Suppressor macrophage (primary cell): ENCODE results near the gene ZNF532.

Source experiments
- DNase-seq, 4 experiments: peaks; one replicate each; pipeline ENCODE4 v3.0.0-alpha.2; 2020 to 2022

Gene ZNF532

DNA sequence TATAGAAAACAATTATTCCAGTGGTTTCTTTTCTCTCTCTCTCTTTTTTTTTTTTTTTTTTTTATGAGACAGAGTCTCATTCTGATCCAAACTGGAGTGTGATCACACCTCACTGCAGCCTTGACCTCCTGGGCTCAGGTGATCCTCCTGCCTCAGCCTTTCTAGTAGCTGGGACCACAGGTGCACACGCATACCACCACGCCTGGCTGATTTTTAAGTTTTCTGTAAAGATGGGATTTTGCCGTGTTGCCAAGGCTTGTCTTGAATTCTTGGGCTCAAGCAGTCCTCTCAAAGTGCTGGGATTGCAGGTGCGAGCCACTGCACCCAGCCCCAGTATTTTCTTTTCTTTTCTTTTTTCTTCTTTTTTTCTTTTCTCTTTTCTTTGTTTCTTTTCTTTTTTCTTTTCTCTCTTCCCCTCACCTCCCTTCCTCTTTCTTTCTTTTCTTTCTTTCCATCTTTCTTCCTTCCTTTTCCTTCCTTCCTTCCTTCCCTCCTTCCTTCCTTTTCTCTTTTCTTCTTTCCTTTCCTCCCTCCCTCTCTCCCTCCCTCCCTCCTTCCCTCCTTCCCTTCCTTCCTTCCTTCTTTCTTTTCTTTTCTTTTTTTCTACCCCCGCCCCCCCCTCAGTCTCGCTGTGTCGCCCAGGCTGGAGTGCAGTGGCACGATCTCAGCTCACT lies 76.9 kb downstream of the ZNF532 start:
- no peak for DNase-seq

DNA sequence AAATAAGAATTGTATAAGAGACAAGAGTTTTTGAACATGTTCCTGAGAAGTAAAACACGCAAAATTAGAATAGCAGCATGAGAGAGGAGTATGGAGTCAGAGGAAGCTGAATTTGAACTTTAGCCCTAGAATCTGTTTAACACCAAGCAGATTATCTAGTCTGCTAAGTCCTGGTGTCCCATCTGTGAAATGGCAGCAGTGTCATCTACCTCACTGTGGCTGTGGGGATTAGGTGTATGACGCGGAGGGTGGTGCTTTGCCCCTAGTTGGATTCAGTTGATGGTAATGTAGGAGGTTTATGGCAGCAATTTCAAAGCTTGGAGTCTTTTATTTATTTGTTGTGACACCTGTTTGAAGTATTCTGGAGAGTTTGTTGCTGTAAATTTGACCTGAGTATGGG lies 79.2 kb downstream of the ZNF532 start:
- DNase-seq, result no peak

DNA sequence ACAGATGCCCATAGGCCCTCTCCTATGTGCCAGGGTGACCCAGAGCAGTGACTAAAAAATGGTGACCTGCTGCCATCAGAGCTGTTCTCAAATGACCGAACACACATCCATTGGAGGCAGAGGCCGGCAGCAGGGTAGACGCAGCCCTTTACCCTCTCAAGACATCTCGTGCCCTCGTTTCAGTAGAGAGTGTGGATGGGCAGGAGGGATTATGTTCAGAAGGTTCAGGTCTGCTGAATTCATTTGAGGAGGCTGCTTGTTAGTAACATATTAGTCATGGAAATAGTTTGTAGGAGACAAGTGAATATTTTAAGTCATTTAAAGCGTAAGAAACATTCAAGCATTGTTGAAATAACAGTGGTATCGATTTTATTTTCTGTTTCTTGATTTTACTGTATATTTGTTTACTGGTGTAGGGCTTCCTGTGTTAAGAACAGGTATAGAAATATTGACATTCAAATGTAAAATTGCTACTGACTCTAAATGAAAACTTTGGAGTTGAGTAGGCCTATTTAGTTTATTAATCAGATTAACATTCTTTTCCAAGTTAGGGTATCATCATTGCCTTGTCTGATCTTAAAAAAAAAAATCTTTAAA lies 82.6 kb downstream of the ZNF532 start:
- no peak for DNase-seq

DNA sequence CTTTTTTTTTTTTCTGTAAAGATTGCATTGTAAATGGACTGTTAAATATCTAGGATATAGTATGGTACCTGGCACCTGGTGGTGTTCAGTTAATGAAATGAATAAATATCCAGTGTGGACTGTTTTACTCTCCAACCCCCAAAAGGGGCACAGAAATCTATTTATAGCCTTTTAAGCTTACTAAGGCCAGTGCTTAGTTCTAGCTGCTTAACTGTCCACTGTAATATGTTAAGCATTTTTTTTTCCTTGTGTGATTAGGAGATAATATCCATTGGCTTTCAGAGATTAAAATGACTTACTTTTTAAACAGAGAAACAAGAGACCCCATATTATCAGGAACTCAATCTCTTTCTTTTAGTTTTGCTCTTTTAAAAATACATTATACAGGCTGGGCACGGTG lies 84.4 kb downstream of the ZNF532 start:
- no peak for DNase-seq

DNA sequence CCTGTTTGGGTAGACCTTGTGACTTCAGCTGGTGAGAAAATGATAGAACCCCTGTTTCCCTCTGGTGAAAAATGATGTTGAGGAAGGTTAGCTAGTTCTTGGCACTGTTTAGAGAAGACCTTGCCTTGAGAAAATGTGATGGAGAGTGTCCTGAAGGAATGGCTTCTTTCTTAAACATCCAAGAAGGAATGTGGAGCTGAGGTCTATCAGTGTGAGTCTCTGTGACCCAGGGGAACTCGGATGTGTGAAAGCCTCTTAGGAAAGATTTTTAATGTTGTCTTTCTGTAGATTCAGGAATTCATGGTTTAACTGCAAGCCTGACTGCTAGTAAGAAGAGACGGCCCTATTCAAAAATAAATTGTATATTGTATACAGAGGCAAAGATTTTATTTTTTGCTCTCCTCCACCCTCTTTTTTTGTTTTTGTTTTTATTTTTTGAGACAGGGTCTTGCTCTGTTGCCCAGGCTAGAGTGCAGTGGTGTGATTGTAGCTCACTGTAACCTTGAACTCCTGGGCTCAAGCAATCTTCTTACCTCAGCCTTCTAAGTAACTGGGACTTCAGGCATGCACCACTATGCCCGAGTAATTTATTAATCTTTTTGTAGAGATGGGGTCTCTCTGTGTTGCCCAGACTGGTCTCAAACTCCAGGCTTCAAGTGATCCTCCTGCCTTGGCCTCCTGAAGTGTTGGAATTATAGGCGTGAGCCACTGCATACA lies 87.5 kb downstream of the ZNF532 start:
- DNase-seq, result no peak

DNA sequence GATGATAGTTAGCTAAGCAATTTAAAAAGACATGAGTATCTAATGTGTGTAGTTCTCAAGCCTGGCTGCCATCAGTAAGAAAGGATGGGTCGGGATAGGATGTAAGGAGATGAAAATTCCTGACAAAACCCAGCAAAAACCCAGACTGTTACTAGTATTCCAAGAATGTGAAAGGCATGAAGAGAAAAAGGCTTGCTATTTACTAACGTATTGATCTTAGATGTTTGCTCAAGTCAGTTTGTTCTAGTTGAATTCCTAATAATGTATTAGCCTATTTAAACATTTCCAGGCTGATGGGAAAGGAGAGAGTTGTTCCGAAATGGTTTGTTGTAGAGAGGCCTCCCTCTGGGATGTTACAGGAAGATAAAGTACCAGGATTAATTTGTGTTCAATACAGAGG lies 88.2 kb downstream of the ZNF532 start:
- no peak for DNase-seq

DNA sequence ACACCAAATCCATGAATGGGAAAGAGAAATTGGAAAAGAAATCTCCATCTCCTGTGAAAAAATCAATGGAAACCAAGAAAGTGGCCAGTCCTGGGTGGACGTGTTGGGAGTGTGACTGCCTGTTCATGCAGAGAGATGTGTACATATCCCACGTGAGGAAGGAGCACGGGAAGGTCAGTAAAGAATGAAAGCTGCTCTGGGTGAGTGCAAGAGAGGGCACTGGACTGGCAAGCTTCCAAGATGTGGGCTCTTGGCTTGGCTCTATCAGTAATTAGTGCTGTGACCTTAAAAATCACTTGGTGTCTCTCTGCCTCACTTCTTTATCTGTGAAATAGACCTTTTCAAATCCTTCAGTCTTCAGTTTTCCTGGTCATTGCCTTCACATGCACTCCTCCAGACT lies 89.0 kb downstream of the ZNF532 start:
- no peak for DNase-seq

DNA sequence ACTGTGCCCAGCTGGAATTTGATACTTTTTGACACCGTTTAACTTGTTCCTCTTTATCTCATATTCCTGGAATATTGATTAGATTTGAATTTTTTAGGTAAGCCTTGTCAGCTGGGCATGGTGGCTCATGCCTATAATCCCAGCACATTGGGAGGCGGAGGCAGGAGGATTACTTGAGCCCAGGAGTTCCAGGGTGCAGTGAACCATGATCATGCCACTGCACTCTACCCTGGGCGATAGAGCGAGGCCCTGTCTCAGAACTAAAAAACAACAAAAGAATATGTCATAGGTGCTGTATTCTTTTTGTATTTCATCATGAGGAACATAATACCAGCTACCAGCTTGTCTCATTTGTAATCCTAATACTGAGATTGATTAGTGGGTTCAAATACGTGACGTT lies 90.3 kb downstream of the ZNF532 start:
- no peak for DNase-seq

DNA sequence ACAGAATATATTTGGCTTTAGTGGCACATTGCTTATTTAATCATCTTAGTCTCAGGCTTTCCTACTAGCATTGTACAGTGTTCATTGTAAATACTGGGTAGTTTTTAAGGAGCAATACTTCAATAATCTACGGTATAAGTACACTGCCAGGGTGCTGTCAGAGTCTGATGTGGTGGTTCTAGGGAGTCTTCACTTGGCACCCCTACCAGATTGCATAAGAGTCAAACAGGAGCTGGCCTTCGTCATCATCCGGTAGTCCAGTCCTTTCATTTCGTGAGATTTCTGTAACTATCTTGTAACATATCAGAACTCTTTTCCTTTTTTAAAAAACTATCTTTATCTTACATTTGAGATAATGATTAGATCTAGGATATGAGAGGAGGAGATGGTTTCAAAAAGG lies 91.1 kb downstream of the ZNF532 start:
- no peak for DNase-seq

DNA sequence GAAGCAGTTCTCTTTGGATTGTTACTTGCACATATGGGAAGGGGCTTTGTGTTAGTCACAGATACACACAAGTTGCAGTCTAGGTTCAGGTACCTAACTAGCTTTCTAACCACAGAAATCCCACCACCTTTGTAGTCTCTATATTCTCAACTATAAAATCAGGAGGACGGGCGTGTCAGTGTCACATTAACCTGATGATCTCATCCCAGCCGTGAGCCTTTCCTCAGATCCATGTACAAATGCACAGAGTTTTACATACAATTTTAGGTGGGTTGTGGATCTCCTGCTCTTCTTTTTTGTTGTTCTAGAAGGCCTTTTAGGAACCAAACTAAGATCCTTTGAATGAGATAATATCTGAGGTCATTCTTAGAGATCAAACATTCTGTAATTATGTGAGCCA lies 94.0 kb downstream of the ZNF532 start:
- no peak for DNase-seq

DNA sequence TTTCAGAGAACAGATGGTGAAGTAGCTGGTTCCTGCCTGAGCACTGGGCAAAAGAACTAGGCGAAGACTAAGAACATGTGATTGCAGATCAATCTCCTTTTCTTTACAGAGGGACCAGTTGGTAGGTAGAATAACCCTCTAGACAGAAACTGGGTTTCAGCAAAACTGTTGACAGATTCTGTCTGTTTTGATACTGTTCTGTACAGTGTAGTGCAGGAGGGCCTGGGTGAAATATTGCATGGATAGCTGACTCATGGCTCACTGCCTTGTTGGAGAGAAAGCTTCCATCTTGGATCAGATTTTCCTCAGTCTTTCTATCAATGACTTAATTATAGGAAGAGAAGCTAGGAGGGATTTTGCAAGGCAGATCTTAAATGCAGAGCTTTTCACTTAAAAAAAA lies 95.8 kb downstream of the ZNF532 start:
- DNase-seq, result no peak

DNA sequence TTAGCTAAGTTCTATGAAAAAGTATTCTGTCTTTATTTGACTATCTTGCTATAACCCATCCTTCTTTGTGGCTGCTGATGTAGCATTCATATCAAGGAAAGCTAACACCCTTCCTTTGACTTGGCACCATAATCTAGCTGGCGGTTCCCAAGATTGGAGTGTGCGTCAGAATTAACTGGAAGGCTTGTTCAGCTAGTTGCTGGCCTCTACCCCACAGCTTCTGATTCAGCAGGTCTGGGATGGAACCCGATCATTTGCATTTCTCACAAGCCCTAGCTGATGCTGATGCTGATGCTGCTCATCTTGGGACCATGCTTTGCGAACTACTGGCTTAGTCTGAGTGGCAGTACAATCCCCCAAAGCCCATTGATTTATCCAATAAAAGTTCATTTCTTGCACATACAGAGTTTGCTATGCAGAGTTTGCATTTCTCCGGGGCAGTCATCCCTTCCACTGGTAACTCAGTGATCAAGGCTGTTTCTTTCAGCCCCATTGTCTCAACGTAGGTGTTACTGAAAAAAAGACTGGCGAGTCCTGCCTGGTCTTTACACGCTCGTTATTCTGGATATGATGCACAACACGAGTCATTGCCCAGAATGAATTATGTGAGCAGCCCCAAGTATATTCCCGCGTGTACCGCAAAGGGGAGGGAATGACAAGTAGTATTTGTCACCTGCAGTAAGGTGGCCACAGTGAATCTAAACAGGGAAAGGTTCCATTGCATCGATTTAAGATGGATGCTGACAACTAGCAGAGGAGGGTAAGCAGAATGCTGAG lies 96.5 kb downstream of the ZNF532 start:
- no peak for DNase-seq

DNA sequence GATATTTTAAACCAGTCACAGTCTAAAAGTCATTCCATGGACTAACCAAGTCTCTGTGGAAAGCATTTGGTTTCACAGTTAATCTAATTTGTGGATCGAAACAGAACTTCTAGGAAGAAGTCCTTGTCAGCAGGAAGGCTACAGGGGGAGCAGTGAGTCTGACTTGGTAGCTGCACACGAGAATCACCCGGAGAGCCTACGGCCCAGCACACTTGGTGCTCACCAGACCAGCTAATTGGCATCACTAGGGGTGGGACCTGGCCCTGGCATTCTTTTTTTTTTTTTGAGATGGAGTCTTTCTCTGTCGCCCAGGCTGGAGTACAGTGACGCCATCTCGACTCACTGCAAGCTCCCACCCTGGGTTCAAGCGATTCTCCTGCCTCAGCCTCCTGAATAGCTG lies 97.7 kb downstream of the ZNF532 start:
- no peak for DNase-seq

DNA sequence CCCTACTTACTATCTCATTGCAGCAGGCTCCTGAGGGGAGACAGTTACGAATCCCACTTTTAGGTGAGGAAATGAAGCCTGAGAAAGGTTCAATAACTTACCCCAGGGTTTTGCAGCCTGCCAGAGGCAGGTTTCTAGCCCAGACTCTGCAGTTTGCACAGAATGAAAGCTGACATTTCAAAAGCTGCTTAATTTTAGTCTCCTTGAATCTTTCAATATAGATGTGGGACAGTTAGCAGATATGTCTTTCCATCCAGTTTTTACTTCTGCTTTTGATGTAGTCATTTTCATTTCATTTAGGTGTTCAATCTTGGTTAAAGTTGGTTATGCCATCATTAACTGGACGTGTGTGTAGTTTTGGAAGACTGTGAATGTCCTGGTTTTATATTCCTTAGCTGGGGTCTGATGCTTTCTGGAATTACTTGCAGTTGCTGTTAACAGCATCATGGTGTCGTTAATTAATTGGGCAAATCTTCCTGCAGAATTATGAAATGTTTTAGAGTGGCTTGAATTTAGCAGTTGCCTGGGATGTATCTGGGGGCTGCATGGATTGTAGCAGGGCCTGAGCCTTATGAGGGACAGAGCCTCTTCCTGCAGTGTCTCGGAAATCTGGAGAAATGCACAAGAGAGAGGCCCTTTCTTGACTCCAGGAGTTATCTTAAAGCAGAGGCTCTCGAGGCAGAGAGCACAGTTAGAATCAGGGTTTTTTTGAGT lies 100.8 kb downstream of the ZNF532 start:
- DNase-seq, result no peak

DNA sequence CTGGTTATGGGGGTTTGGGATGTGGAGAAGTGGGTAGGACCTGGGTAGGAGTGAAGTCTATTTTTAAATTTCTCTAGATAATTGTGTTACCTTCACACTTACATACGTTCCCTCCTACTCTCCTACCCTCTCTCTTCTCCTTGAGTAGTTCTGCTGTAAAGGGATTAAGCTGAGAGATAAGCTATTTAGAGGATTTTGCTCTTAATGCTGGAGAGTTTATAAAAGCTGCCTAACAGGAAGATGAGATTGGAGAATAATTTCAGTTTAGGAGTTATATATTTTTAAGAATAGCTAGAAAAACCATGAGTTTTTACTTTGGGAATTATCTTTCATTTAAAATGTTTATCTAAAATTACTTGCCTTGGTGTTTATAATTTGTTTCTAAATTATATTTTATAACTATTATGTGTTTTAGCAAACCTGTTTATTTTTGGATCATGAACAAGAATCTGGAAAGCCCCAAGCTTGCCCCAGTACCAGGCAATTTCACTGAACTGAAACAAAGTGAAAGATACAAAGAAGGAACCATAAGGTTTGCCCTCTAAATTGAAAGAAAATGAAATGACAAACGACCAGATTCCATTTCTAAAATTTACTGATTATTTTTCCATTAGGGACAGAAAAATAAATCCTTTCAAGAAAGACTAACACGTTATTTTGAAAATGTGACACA lies 101.5 kb downstream of the ZNF532 start:
- peak in 2 of 4 experiments; percentile 6 to 16 for DNase-seq

DNA sequence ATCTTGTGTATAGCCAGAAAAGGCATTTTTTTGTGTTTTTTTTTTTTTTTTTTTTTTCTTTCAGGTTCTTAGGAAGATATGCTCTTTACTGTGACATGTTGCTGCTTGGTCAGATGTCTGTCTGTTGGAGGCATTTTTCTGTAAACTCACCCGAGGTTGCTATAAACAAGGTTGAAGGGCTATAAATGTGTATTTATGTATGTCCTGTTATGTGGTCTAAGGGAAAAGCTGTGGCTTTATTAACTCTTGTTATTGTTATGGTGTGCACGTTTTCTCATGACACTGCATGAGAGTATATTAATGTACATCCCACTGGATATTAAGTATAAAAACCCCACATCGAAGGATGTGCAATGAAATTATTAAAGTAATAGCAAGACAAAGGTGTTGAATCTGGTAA lies 102.0 kb downstream of the ZNF532 start:
- DNase-seq, result no peak

DNA sequence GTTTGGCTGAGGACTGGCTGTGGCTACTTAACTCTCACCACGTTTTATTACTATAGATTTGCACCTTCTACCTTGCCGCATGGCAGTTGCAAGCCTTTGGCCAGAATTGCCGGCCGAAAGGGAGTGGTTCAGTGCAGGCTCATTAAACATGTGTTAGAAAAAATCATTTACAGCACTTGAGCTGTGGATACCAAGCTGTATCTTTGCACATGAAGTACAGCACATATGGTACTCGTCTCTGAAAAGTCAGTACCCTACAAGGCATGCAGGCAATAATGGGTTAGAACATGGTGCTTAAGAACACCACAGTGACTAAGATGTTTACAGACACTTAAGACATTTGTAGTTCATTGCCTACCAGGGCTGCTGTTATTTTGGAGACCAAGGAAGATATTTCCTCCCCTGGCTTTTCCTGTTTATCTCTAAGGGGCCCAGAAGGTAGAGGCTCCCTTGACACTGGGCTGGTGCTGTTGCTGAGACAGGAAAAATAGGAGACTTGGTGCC lies 103.1 kb downstream of the ZNF532 start:
- no peak for DNase-seq

DNA sequence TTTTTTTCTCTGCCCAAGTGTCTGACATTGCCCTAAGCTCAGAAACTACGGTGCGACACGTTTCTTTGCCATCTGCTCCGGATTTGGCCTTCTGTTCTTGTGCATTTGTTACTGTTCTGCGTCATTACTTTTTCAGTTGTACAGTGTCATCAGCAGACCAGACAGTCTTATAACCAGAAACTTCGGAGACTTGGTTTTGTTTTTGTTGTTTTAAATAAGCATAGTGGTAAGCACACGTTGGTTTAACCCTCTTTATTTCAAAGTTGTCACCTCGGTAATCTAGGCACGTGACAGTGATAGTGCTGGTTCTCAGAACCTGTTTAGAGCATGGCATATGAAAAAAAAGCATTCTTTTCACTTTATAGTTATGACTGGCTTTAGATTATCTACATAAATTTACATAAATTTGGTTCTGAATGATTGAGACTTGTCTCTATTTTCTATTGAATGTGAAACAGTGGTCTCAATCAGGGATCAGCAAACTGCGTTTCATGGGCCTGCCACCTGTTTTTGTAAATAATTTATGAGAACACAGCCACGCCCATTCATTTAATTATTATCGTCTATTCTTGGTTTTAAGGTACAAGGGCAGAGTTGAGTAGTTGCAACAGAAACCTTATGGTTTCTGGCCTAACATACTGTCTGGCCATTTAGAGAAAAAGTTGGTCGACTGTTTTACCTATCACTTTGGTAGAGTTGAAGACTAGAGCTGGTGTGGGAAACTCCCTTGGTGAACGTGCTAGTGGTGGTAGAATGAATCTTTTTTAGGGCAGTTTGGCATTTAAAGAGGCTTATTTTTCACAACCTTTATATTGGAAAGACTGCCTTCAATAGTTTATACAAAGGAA lies 106.5 kb downstream of the ZNF532 start:
- no peak for DNase-seq

DNA sequence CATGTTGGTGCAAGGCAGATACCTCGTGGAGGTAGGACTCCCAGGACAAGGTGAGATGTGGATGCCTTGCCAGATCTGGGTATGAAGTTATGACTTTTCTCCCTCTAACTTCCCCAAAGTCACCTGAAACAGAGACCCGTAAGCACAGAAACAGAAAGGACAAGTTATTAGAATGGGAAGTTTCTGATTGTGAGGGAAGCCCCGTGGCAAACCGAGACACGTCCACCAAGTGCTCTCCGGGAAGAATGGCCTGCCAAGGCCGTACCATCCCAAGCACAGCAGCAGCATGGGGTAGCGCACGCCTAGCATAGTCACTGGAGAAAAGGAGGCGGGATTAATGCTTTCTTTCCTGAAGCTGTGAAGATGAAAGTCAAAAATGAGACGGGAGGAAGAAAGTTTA lies 110.6 kb downstream of the ZNF532 start:
- peak in 1 of 4 experiments; percentile 20 for DNase-seq

DNA sequence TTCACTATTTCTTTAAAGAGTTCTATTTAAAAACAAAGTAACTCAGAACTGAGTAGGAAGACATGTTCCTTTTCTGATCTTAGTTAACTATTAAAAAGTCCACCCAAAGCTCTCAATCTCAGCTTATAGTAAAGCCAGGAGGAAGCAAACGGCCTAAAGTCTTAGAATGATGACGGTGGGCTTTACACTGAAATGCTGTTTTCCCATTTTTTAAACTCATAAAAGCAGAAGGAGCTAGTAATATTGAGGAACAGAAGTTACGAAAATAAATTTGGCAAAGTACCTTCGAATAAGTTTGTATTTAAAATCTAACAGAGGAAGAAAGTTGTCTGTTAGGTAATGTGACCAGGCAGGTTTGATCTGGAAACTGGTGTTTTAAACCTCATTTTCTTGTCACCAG lies 111.1 kb downstream of the ZNF532 start:
- DNase-seq, result peak in 3 of 4 experiments; percentile 10 to 57 (median 56)

DNA sequence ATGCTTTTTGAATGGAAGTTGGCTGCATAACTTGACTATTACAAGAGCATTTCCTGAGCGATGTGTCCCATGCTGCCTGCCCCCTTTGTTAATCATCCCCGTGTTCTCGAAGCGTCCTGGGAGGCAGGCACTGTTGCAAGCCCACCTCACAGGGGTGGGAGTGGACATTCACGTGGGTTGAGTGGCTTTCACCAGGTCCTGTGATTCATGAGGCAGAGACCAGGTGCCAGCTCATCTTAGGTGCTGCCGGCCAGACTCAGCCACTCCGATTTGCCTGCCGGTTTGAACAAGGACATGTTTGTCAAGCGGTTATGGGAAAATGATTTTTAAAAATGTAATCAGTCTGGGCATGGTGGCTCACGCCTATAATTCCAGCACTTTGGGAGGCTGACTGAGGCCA lies 112.5 kb downstream of the ZNF532 start:
- no peak for DNase-seq
